IPS-18c (cell line): Measurements from ENCODE around the gene EME1.
"Not testable (repeated sequence)": the region's sequence is repeated elsewhere in the genome, so short reads cannot be mapped to it uniquely, and the experiment has no call there.

Experiments
- H3K4me3 ChIP-seq: 2 replicates; pipeline ENCODE4 v1.7.0; 2013; ENCODE audit warnings: low read depth, mild to moderate bottlenecking, low read length, moderate library complexity; ENCODE audit not compliant: insufficient read depth
- H3K9me3 ChIP-seq: one replicate; pipeline ENCODE4 v1.6.1; 2013; ENCODE audit warnings: mild to moderate bottlenecking, low read length, moderate library complexity; ENCODE audit not compliant: control insufficient read depth, insufficient read depth

The EME1 gene

DNA sequence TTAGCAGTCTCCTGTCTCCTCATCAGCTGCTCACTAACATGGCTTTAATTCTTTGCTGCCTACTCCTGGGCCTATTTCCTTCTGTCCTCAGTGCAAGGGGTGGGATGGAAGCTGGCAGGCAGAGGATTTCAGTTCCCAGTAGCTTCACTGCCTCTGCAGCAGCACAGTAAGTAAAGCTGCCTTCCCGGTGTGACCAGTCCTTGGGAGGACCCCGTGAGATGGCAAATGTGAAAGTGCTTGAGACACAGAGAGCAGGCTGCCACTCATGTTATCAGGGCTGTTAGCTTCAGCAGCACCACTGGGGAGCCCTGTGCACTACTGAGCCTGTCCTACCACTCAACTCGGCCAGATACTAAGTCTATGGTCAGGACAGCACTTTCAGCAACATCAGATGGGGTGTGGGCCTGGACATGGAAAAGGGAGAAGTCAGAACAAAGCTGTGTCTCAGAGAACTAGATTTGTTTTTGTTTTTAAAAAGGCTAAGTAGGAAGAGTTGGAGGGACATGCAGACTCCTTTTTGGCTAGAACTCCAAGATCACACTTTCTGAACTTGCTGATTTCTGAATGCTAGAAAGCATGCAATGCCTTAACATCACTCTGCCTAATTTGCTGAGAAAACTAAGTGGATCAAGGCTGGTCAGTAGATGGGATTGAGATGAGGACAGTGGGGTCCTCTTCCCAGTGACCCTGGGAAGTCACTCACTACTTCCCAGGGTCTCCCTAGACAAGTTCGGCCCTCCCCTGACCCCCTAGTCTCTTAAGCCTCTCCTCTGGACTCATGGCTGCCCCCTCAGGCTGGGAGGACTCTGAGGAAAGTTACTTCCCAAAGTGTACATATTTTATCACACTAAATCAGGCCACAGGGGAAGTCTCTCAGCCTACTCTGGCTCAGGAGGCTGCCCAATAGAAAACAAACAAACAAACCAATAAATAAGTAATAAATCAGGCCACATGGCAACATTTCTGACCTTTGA is 54.1 kb downstream of the EME1 start:
- H3K4me3 ChIP-seq = peak overlapping the region; percentile 62

DNA sequence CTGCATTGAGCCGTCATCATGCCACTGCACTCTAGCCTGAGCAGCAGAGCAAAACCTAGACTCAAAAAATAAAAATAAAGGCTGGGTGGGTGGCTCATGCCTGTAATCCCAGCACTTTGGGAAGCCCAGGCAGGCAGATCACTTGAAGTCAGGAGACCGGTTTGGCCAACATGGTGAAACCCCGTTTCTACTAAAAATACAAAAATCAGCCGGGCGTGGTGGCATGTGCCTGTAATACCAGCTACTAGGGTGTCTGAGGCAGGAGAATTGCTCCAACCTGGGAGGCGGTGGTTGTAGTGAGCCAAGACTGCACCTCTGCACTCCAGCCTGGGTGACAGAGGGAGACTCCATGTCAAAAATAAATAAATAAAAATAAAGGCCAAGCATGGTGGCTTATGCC is 55.1 kb downstream of the EME1 start:
- not testable (repeated sequence) for H3K4me3 ChIP-seq, H3K9me3 ChIP-seq

More for the DNA sequence above, 54.1 kb downstream of the EME1 start:
- peaks cover 2% of the 10 kb centered on the region for H3K9me3 ChIP-seq

DNA sequence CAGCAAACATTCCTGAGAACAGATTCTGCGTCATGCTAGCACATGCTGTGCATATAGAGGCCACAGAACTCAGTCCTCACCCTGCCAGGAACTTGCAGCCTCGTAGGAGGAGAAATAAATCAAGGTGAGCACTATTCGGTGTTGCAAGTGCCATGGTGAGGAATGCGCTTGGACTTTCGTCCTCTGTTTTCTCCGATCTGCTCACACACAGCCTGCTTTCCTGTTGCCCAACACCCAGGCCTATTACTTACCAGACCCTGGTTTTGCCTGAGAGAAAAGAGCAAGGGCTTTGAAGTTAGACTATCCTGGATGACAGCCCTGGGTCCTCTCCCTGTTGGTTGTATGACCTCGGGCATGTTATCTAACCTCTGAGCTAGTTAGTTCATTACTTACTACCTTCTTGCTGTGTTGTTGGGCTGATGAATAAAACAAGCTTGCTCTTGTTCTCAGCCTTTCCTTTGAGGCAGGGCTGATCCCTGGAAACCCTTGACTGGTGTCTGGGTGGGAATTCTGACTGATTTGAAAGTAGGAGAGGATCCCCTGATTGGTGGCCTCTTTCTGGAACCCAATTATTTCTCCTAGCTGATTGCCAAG is 55.9 kb downstream of the EME1 start:
- H3K9me3 ChIP-seq = peaks cover 2% of the 10 kb centered on the region
- no peak overlapping the region for H3K4me3 ChIP-seq

DNA sequence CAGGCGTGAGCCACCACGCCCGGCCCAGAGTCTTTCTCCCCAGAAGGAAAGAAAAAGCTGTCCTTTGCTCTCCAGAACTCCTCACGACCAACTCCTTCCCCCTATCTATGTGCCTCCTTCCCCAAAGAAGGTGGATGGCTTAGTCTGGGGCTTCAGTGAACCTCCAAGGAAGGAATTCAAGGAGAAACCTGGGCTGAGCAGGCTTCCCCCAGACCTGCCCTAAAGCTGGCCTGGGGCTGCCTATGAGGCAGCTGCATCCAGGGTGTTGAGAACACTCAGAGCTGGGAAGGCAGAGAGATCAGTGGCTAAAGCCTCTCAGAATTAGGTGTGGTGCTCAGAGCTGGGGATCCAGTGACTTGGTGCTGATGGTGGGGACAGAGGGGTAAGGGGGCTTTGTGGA is 56.8 kb downstream of the EME1 start:
- Histone ChIP-seq H3K4me3 (no peak overlapping the region), H3K9me3 (peaks cover 2% of the 10 kb centered on the region)
